ENCODE results near the gene RELN. TPM values are rescaled to one million over a fixed set of nuclear protein-coding genes. Genes with fewer than 3 reads are reported as not detected.

The RELN gene
- total RNA-seq, 1 experiment from 2014 or later = 0.20 TPM

- TF ChIP-seq AR (CRISPR knock-in tag; IDR thresholded peaks at IDR 0.05) = no peak
These were observed 223.6 kb downstream of the RELN start (continued) for GRCh38 chr7:103765901-103766300.

GRCh38 chr7:103764901-103765300, 224.6 kb downstream of the RELN start:
- Mint-ChIP-seq H3K36me3 (no peaks in the 10 kb centered on the region), H3K27me3 (ENCODE audit: low read depth) (no peaks in the 10 kb centered on the region; the same call in 1 of the 2 replicates), H3K4me1 (peaks cover 19% of the 10 kb centered on the region), H3K9me3 (no peaks in the 10 kb centered on the region), H3K4me3 (no peak overlapping the region), H3K27ac (no peak overlapping the region)
- ATAC-seq (no peak), DNase-seq (ENCODE audit: low spot score) (no peak)
- TF ChIP-seq ZSCAN18 (CRISPR knock-in tag; IDR thresholded peaks at IDR 0.05) (no peak), ZBTB21 (CRISPR knock-in tag; IDR thresholded peaks at IDR 0.05; ENCODE audit: borderline replicate concordance) (no peak), GRHL2 (CRISPR knock-in tag; IDR thresholded peaks at IDR 0.05; ENCODE audit: insufficient replicate concordance, severe bottlenecking) (no peak), CTCF (IDR thresholded peaks at IDR 0.05) (no peak), NFYB (CRISPR knock-in tag; conservative IDR thresholded peaks at IDR 0.05; ENCODE audit: low read depth) (no peak), ETV6 (CRISPR knock-in tag; IDR thresholded peaks at IDR 0.05) (no peak), NFE2L1 (CRISPR knock-in tag; IDR thresholded peaks at IDR 0.05) (no peak), ZNF317 (CRISPR knock-in tag; IDR thresholded peaks at IDR 0.05; ENCODE audit: borderline replicate concordance, low read depth) (no peak), PRDM15 (CRISPR knock-in tag; IDR thresholded peaks at IDR 0.05) (no peak), SMAD3 (CRISPR knock-in tag; IDR thresholded peaks at IDR 0.05; ENCODE audit: borderline replicate concordance) (no peak), JUN (CRISPR knock-in tag; IDR thresholded peaks at IDR 0.05) (no peak), AR (CRISPR knock-in tag; IDR thresholded peaks at IDR 0.05) (no peak), NR2C2 (CRISPR knock-in tag; IDR thresholded peaks at IDR 0.05) (no peak), E2F1 (CRISPR knock-in tag; IDR thresholded peaks at IDR 0.05) (no peak), GABPB1 (CRISPR knock-in tag; IDR thresholded peaks at IDR 0.05) (no peak)
- ChIA-PET CTCF (no interaction called here), POLR2A (no interaction called here)
